Osteocyte (in vitro differentiated cells): Measurements from ENCODE around the gene ALPK3. TPM values are rescaled to one million over a fixed set of nuclear protein-coding genes. Genes with fewer than 3 reads are reported as not detected.

Source experiments
- DNase-seq: peaks from one replicate; pipeline ENCODE4 v3.0.0; 2021; ENCODE audit warnings: mixed read lengths; ENCODE audit not compliant: unreplicated experiment; ENCODE audit errors: extremely low spot score
- H3K27ac Mint-ChIP-seq: one replicate; pipeline ENCODE4 v1.8.0; 2021; ENCODE audit warnings: mild to moderate bottlenecking, mixed read lengths; ENCODE audit not compliant: unreplicated experiment
- H3K27me3 Mint-ChIP-seq: one replicate; pipeline ENCODE4 v1.8.0; 2021; ENCODE audit warnings: mixed read lengths; ENCODE audit not compliant: unreplicated experiment
- H3K36me3 Mint-ChIP-seq: one replicate; pipeline ENCODE4 v1.8.0; 2021; ENCODE audit warnings: mixed read lengths; ENCODE audit not compliant: unreplicated experiment
- H3K4me1 Mint-ChIP-seq: one replicate; pipeline ENCODE4 v1.8.0; 2021; ENCODE audit warnings: mixed read lengths; ENCODE audit not compliant: unreplicated experiment
- H3K4me3 Mint-ChIP-seq: one replicate; pipeline ENCODE4 v1.8.0; 2021; ENCODE audit warnings: mild to moderate bottlenecking, moderate library complexity, mixed read lengths; ENCODE audit not compliant: unreplicated experiment
- H3K9me3 Mint-ChIP-seq: one replicate; pipeline ENCODE4 v1.8.0; 2021; ENCODE audit warnings: mixed read lengths; ENCODE audit not compliant: unreplicated experiment
- total RNA-seq: library from RNA; stranded (reverse); gene quantifications from 2 replicates; pipeline ENCODE4 v1.2.1, GENCODE V29; 2021
- TF ChIP-seq, protein P1 (sequence below): fragments of 200-600 bp; sonication (generic); IDR thresholded peaks from 2 replicates; pipeline ENCODE4 v1.5.0; 2021; ENCODE audit warnings: antibody characterized with exemption, mild to moderate bottlenecking, moderate library complexity

Gene ALPK3
- total RNA-seq, 1 donor from 2014 or later: 0.27 TPM

DNA sequence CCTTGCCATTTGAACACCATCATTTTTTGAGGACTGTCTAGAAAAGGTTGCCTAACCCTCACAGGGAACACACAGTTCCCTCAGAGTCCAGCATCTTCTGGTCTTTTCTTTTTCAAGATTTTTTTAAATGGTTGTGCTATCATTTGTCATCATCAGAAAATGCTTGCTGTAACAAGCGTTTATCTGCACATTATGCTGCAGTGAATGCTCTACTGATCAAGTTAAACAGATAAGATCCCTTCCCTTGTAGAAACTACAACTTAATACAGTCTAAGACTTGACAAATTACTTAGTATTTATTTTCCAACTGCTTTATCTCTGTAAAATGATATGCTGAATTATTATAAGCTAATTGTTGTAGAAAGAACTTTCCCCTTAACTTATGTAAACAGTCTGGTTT, 11.9 kb upstream of the ALPK3 start:
- no peaks in the 10 kb centered on the region for H3K27me3 Mint-ChIP-seq
- peaks cover 2% of the 10 kb centered on the region for H3K4me1 Mint-ChIP-seq
- H3K27ac Mint-ChIP-seq: no peak overlapping the region
- no peaks in the 10 kb centered on the region for H3K9me3 Mint-ChIP-seq
- H3K4me3 Mint-ChIP-seq: no peak overlapping the region
- TF ChIP-seq, protein P1, sequence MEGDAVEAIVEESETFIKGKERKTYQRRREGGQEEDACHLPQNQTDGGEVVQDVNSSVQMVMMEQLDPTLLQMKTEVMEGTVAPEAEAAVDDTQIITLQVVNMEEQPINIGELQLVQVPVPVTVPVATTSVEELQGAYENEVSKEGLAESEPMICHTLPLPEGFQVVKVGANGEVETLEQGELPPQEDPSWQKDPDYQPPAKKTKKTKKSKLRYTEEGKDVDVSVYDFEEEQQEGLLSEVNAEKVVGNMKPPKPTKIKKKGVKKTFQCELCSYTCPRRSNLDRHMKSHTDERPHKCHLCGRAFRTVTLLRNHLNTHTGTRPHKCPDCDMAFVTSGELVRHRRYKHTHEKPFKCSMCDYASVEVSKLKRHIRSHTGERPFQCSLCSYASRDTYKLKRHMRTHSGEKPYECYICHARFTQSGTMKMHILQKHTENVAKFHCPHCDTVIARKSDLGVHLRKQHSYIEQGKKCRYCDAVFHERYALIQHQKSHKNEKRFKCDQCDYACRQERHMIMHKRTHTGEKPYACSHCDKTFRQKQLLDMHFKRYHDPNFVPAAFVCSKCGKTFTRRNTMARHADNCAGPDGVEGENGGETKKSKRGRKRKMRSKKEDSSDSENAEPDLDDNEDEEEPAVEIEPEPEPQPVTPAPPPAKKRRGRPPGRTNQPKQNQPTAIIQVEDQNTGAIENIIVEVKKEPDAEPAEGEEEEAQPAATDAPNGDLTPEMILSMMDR: no peak
- DNase-seq: no peak
- H3K36me3 Mint-ChIP-seq: peaks cover 43% of the 10 kb centered on the region

DNA sequence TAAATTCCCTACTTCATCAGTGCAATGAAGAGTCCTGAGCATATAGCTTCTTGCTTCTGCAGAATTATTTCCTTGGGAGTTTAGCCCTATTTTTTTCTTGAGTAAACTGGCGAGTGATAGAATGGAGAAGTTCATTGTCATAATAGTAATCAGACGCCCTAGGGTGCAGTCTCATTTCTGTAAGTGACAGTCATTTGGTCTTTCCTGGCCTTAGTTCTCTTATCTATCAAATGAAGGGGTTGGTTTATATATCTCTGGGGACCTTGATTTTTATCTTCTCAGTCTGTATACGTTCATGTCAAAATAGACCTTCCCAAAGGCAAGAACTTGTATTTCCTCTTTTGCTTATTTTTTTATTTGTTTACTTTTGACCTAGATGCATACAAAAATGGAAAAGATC, 9.9 kb upstream of the ALPK3 start:
- TF ChIP-seq, protein P1: no peak

DNA sequence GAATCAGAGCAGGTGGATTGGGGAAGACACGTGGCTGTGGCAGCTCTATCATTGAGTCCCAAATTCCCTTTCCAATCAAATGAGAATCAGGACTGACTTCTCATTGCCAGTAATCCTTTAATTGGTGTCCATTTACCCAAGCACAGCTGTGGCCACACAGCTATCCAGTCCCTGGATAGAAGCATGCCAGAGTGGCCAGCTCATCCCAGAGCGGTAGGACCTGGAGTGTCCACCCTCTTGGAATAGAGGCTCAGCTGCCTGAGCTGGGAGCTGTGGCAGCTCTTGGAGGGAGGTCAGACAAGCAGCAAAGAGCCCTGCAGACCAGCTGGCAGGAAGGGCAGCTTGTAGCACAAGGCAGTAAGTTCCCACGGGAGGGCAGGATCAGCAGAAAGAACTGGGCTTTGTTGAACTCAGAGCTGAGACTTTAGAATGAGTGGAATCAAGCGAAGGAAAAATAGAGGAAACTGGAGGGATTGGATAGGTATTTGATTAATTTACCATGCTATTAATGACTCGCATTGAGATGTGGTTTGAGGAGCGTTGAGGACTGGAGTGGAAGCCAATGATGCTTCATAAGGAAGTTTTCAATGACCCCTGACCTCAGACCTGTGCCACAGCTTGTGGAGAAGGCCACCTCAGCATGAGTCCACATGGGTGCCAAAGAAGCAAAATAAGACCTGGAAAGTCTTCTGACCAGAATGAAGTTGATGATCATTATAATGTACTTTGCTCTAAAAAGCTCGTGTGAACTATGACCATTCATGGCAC, 6.9 kb upstream of the ALPK3 start:
- Mint-ChIP-seq H3K27me3 (no peaks in the 10 kb centered on the region), H3K4me3 (no peak overlapping the region), H3K36me3 (peaks cover 12% of the 10 kb centered on the region), H3K4me1 (peaks cover 4% of the 10 kb centered on the region), H3K27ac (no peak overlapping the region), H3K9me3 (no peaks in the 10 kb centered on the region)
- no peak for DNase-seq
- TF ChIP-seq, protein P1: no peak

More for the DNA sequence above, 9.9 kb upstream of the ALPK3 start:
- Mint-ChIP-seq H3K27me3 (no peaks in the 10 kb centered on the region), H3K4me3 (no peak overlapping the region), H3K4me1 (peaks cover 3% of the 10 kb centered on the region), H3K36me3 (peaks cover 33% of the 10 kb centered on the region), H3K9me3 (no peaks in the 10 kb centered on the region), H3K27ac (no peak overlapping the region)
- DNase-seq: no peak

DNA sequence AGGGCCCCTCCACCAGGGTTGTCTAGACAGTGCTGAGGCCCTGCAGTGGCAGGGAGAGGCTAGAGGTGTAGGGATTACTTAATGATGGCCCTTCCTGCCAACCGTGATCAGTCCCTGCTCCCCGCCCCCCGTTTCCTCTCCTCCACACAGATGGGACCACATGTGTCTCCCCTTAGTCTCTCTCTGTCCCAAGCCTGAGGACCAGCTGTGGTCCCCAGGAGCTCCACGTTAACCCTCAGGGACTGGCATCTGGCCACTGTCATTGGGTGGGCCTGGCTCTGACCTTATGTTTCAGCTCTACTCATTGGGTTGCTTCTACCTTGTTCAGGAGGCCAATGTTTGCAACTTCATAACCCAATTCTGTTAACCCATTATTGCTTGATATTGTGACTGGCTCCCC, 6.0 kb upstream of the ALPK3 start:
- Mint-ChIP-seq H3K36me3 (peaks cover 7% of the 10 kb centered on the region), H3K27me3 (no peaks in the 10 kb centered on the region), H3K4me3 (no peak overlapping the region), H3K9me3 (no peaks in the 10 kb centered on the region), H3K4me1 (peaks cover 4% of the 10 kb centered on the region), H3K27ac (no peak overlapping the region)
- DNase-seq: no peak
- TF ChIP-seq, protein P1: no peak

DNA sequence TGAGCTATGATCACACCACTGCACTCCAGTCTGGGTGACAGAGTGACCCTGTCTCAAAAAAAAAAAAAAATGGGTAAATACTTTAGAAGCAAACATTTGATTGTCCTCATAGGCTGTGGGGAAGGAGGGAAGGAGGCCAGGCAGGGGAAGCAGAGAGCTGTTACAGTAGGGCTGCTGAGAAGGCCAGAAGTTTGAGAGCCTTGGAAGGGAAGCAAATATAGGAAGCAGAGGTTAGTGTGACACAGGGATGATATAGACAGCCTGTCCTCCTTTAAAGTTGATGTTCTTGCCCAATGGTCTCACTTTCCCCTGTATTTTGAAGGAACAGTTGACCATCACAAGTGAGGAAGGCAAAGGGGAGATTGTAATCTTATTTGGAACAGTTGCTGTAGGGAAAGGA, 5.3 kb upstream of the ALPK3 start:
- H3K4me3 Mint-ChIP-seq: no peak overlapping the region
- peaks cover 3% of the 10 kb centered on the region for H3K36me3 Mint-ChIP-seq
- H3K27ac Mint-ChIP-seq: no peak overlapping the region
- H3K27me3 Mint-ChIP-seq: no peaks in the 10 kb centered on the region
- no peak for DNase-seq
- H3K9me3 Mint-ChIP-seq: no peaks in the 10 kb centered on the region
- TF ChIP-seq, protein P1: no peak
- peaks cover 4% of the 10 kb centered on the region for H3K4me1 Mint-ChIP-seq
